GM23248 (cell line): ENCODE measurements around the gene TBC1D1. TPM values are rescaled to one million over a fixed set of nuclear protein-coding genes. Genes with fewer than 3 reads are reported as not detected.

ENCODE experiments used
- DNase-seq: peaks from one replicate; pipeline ENCODE4 v3.0.0-alpha.2; 2015
- H2AFZ ChIP-seq: fragments of 200-600 bp; sonication (generic); 2 replicates; pipeline ENCODE4 v1.6.1; 2016; ENCODE audit warnings: antibody characterized with exemption
- H3F3A ChIP-seq: fragments of 200-600 bp; sonication (generic); 2 replicates; pipeline ENCODE4 v1.6.1; 2016; ENCODE audit warnings: mild to moderate bottlenecking, antibody characterized with exemption, mixed run types; ENCODE audit not compliant: insufficient read depth
- H3K27ac ChIP-seq: fragments of 200-600 bp; sonication (generic); 2 replicates; pipeline ENCODE4 v1.5.1; 2016; ENCODE audit warnings: mild to moderate bottlenecking
- H3K27me3 ChIP-seq: fragments of 200-600 bp; sonication (generic); replicated peaks from 2 replicates; pipeline ENCODE4 v1.6.1; 2016; ENCODE audit warnings: mild to moderate bottlenecking; ENCODE audit not compliant: insufficient read depth
- H3K36me3 ChIP-seq: fragments of 200-600 bp; sonication (generic); 2 replicates; pipeline ENCODE4 v1.6.1; 2016; ENCODE audit warnings: low read depth, mild to moderate bottlenecking
- H3K4me1 ChIP-seq: fragments of 200-600 bp; sonication (generic); 2 replicates; pipeline ENCODE4 v1.6.1; 2016; ENCODE audit warnings: mild to moderate bottlenecking; ENCODE audit not compliant: insufficient read depth
- H3K4me2 ChIP-seq: fragments of 200-600 bp; sonication (generic); one replicate; pipeline ENCODE4 v1.6.1; 2016; ENCODE audit warnings: mild to moderate bottlenecking; ENCODE audit not compliant: unreplicated experiment
- H3K4me3 ChIP-seq: fragments of 200-600 bp; sonication (generic); 2 replicates; pipeline ENCODE4 v1.5.1; 2016; ENCODE audit warnings: mild to moderate bottlenecking
- H3K79me2 ChIP-seq: fragments of 200-600 bp; sonication (generic); 2 replicates; pipeline ENCODE4 v1.6.1; 2016; ENCODE audit warnings: mild to moderate bottlenecking; ENCODE audit not compliant: insufficient read depth
- H3K9ac ChIP-seq: fragments of 200-600 bp; sonication (generic); 2 replicates; pipeline ENCODE4 v1.6.1; 2016; ENCODE audit warnings: mild to moderate bottlenecking
- H3K9me2 ChIP-seq: fragments of 200-600 bp; sonication (generic); 2 replicates; pipeline ENCODE4 v1.6.1; 2016; ENCODE audit warnings: mixed run types, mild to moderate bottlenecking, moderate library complexity; ENCODE audit not compliant: insufficient read depth
- H3K9me3 ChIP-seq: fragments of 200-600 bp; sonication (generic); one replicate; pipeline ENCODE4 v1.6.1; 2017; ENCODE audit warnings: low read depth
- H4K20me1 ChIP-seq: fragments of 200-600 bp; sonication (generic); 2 replicates; pipeline ENCODE4 v1.6.0; 2016; ENCODE audit not compliant: insufficient read depth
- EZH2 ChIP-seq: fragments of 200-600 bp; sonication (generic); IDR thresholded peaks from 2 replicates; pipeline ENCODE4 v1.6.1; 2018; ENCODE audit warnings: antibody characterized with exemption, mild to moderate bottlenecking; ENCODE audit not compliant: insufficient read depth, poor library complexity, severe bottlenecking
- EZH2phosphoT487 ChIP-seq: fragments of 200-600 bp; sonication (generic); IDR thresholded peaks from 2 replicates; pipeline ENCODE4 v1.6.1; 2018; ENCODE audit warnings: antibody characterized with exemption, moderate library complexity, mild to moderate bottlenecking, low read depth; ENCODE audit not compliant: insufficient read depth
- WGBS, 2 experiments: methylation state at CpG; one replicate each; pipeline ENCODE4 v1.1.6; 2015 to 2017; ENCODE audit warnings: low lambda C conversion rate in 2 of 2, low coverage in 1 of 2; ENCODE audit errors: missing lambda C conversion rate in 2 of 2; 5-methylcytosine and 5-hydroxymethylcytosine counted together
- in situ Hi-C: fragments of 300-500 bp; cut with MboI; formaldehyde crosslinking; loops from 2 replicates; pipeline ENCODE4 v1.15.0; 2020
- polyA plus RNA-seq: library from polyadenylated mRNA; unstranded; fragments of >200 nt; fragmentation: Nextera tagmentation; extraction: Ambion mirVana; gene quantifications from 2 replicates; pipeline ENCODE4 v1.2.1, GENCODE V29; 2016
- total RNA-seq: library from RNA; depleted of rRNA; stranded (reverse); fragments of >200 nt; shearing (Covaris generic); gene quantifications from 2 replicates; pipeline ENCODE4 v1.2.3, GENCODE V29; 2014

TBC1D1 gene
- total and polyA plus RNA-seq, 2 experiments from 2014 or later = 12.4 to 34.6 TPM

DNA sequence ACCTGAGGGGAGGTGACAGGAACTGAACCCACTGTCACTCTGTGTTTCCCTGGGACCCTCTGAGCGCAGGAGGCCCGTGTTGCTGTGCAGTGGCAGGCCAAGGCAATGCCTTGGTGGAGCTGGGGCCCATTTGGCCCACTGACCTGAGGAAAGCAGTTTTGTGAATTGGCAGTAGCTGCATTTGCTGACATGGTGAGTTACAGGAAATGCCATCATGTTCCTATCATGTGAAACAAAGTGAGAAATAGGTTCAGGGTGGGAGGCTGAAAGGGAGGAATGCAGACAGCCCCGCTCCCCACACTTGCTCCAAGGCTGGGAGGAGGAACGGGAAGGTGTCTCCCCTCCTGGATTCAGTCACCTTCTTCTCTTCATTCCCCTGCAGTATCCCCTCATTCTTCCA, 215.4 kb downstream of the TBC1D1 start:
- Histone ChIP-seq H3K4me2 (no peak overlapping the region), H3K9me3 (no peaks in the 10 kb centered on the region), H3K79me2 (no peaks in the 10 kb centered on the region), H3K27ac (no peak overlapping the region), H3K4me1 (peaks cover 16% of the 10 kb centered on the region), H2AFZ (no peak overlapping the region), H3K9me2 (no peaks in the 10 kb centered on the region), H3F3A (peaks cover 11% of the 10 kb centered on the region), H3K36me3 (no peaks in the 10 kb centered on the region), H3K27me3 (no peaks in the 10 kb centered on the region), H3K9ac (no peak overlapping the region), H3K4me3 (no peak overlapping the region), H4K20me1 (no peaks in the 10 kb centered on the region)
- in situ Hi-C loops = no loop called here
- DNase-seq = peak; percentile 41
- WGBS, 2 experiments = 76 to 89% methylated on average over 3 to 4 of the region's 4 CpGs
- TF ChIP-seq EZH2 (no peak), EZH2phosphoT487 (no peak)

DNA sequence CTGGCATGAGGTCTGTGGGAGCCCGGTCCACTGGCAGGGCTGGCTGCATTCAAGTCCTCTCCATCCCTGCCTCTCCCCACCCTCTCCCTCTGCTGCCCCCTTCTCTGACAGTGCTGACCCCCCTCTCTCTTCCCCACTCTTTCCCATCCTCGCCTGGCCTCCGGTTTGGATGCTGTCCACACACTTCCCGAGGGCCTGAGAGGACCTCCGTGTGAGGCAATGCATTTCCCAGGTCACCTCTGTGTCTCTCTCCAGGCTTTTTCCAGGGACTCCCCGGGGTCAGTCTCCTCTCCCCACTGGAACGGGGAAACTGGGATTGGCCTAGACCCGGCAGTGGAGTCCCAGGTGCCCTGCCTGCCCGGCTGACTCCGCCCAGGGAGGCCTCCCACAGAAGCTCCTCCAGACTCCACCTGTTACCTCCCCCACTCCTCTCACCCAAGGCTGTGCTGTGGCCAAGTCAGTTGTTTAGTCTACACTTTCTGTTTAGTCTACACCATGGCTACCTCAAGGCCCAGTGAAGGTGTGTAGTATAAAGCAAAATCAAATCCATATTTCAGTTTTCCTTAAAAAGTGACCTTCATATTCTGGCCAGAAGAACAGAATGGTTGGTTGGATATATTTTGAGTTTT, 216.1 kb downstream of the TBC1D1 start:
- no peaks in the 10 kb centered on the region for H3K27me3 ChIP-seq
- H3K36me3 ChIP-seq = no peaks in the 10 kb centered on the region
- H3K27ac ChIP-seq = no peak overlapping the region
- H3K9ac ChIP-seq = no peak overlapping the region
- no peak overlapping the region for H2AFZ ChIP-seq
- H3K4me3 ChIP-seq = no peak overlapping the region
- H3K9me2 ChIP-seq = no peaks in the 10 kb centered on the region
- H3K4me2 ChIP-seq = no peak overlapping the region
- peaks cover 9% of the 10 kb centered on the region for H3K4me1 ChIP-seq
- TF ChIP-seq EZH2phosphoT487 (no peak), EZH2 (no peak)
- in situ Hi-C loops = no loop called here
- DNase-seq = no peak
- peaks cover 5% of the 10 kb centered on the region; the same call in 1 of the 2 replicates for H3F3A ChIP-seq
- H3K79me2 ChIP-seq = no peaks in the 10 kb centered on the region
- H3K9me3 ChIP-seq = no peaks in the 10 kb centered on the region
- H4K20me1 ChIP-seq = no peaks in the 10 kb centered on the region
- WGBS, 2 experiments = 92 to 96% methylated on average over 9 to 10 of the region's 10 CpGs

DNA sequence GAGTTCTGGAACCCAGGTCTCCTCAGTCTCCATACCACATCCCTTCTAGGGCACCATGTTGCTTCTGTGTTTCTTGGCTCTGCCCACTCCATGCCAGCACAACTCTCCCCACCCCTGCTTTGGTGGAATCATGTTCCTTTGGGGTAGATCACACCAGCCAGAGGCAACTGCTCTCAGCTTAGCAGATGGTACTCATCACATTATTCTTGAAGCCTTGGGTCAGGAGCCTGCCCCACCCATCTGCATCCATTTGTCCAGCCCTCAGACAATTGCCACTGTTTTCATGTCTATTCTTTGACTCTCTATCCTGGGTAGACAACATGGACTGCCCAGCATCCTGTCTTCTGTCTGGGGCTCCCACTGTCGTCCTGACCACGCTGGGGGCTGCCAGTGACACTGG, 216.9 kb downstream of the TBC1D1 start:
- in situ Hi-C loops = no loop called here
- Histone ChIP-seq H3K4me1 (peaks cover 6% of the 10 kb centered on the region; the same call in 1 of the 2 replicates), H3K27me3 (no peaks in the 10 kb centered on the region)

DNA sequence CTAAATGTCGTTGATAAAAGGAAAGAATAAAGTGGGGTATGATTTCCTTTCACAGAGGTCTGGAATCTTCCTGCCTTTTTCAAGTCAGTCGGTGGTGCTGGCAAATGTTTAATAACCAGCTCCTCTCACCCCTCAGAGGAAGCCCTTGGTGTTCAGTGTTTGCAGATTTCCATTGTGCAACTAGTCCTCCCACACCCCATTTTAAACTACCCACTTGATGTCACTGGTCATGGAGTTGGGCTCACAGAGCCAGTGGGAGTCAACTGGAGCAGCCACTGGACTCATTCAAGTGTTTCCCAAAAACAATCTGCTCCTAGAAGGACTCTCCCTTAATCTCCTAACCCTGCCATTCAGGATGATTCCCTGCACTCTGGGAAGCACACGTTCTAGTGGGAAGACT, 218.5 kb downstream of the TBC1D1 start:
- H3K9me2 ChIP-seq = no peaks in the 10 kb centered on the region
- in situ Hi-C loops = no loop called here

More for the DNA sequence above, 216.9 kb downstream of the TBC1D1 start:
- Histone ChIP-seq H3K9me2 (no peaks in the 10 kb centered on the region), H3K9ac (no peak overlapping the region), H4K20me1 (no peaks in the 10 kb centered on the region), H3K9me3 (no peaks in the 10 kb centered on the region), H3K36me3 (no peaks in the 10 kb centered on the region), H3F3A (no peaks in the 10 kb centered on the region), H3K4me2 (no peak overlapping the region), H3K4me3 (no peak overlapping the region), H2AFZ (no peak overlapping the region), H3K27ac (no peak overlapping the region), H3K79me2 (no peaks in the 10 kb centered on the region)
- TF ChIP-seq EZH2phosphoT487 (no peak), EZH2 (no peak)
- no peak for DNase-seq
- WGBS, 2 experiments = 83 to 95% methylated on average over 2 of the region's 2 CpGs

More for the DNA sequence above, 218.5 kb downstream of the TBC1D1 start:
- no peak overlapping the region for H3K4me3 ChIP-seq
- no peaks in the 10 kb centered on the region for H4K20me1 ChIP-seq
- H3K4me2 ChIP-seq = no peak overlapping the region
- 69 to 81% methylated on average over 3 of the region's 3 CpGs for WGBS, 2 experiments
- no peaks in the 10 kb centered on the region for H3F3A ChIP-seq
- DNase-seq = no peak
- no peaks in the 10 kb centered on the region for H3K36me3 ChIP-seq
- H3K27me3 ChIP-seq = no peaks in the 10 kb centered on the region
- no peak overlapping the region for H2AFZ ChIP-seq
- H3K79me2 ChIP-seq = no peaks in the 10 kb centered on the region
- H3K9me3 ChIP-seq = no peaks in the 10 kb centered on the region
- no peak overlapping the region for H3K9ac ChIP-seq
- peaks cover 9% of the 10 kb centered on the region; the same call in 1 of the 2 replicates for H3K4me1 ChIP-seq
- TF ChIP-seq EZH2 (no peak), EZH2phosphoT487 (no peak)
- no peak overlapping the region for H3K27ac ChIP-seq
